Loucy (cell line): ENCODE results near the gene THRSP.

Experiments used
- EZH2phosphoT487 ChIP-seq: fragments of 200-600 bp; IDR thresholded peaks from 2 replicates; pipeline ENCODE4 v1.6.1; 2018; ENCODE audit warnings: antibody characterized with exemption, mild to moderate bottlenecking, moderate library complexity, borderline replicate concordance
- TF ChIP-seq, protein P1 (sequence below): fragments of 200-600 bp; sonication (generic); conservative IDR thresholded peaks from 2 replicates; pipeline ENCODE4 v1.5.1; 2014; ENCODE audit warnings: mild to moderate bottlenecking, antibody characterized with exemption, low read length

DNA sequence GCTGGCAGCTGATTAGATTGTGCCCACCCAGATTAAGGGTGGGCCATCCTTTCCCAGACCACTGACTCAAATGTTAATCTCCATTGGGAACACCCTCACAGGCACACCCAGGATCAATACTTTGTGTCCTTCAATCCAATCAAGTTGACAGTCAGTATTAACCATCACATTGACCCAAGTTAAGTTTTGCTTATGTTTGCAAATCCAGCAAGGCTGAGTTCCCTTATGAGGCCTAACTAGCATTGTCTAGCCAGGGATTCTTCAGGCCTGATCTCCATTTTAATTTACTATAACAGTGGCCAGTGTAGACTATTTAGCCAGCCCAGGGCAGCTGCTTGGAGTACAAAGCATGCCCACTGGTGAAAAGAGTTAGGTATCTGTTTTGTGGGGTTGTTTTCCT is 38.3 kb upstream of the THRSP start:
- TF ChIP-seq, protein P1, sequence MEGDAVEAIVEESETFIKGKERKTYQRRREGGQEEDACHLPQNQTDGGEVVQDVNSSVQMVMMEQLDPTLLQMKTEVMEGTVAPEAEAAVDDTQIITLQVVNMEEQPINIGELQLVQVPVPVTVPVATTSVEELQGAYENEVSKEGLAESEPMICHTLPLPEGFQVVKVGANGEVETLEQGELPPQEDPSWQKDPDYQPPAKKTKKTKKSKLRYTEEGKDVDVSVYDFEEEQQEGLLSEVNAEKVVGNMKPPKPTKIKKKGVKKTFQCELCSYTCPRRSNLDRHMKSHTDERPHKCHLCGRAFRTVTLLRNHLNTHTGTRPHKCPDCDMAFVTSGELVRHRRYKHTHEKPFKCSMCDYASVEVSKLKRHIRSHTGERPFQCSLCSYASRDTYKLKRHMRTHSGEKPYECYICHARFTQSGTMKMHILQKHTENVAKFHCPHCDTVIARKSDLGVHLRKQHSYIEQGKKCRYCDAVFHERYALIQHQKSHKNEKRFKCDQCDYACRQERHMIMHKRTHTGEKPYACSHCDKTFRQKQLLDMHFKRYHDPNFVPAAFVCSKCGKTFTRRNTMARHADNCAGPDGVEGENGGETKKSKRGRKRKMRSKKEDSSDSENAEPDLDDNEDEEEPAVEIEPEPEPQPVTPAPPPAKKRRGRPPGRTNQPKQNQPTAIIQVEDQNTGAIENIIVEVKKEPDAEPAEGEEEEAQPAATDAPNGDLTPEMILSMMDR: no peak
- no peak for TF ChIP-seq EZH2phosphoT487
